Astrocyte (in vitro differentiated cells and primary cell): ENCODE data around the gene NOS1AP. TPM values are rescaled to one million over a fixed set of nuclear protein-coding genes. Genes with fewer than 3 reads are reported as not detected.

Source experiments
- DNase-seq: peaks from one replicate; pipeline ENCODE4 v3.0.0-alpha.2; 2010; ENCODE audit warnings: low read depth
- FAIRE-seq: peaks from 2 replicates; lab custom pipeline; 2011; peaks lifted over from hg19 to GRCh38; lab: Jason Lieb, UNC
- H2AFZ ChIP-seq: 2 replicates; pipeline ENCODE4 v1.6.0; 2012; ENCODE audit warnings: low read depth, low read length, inconsistent platforms
- H3K27ac ChIP-seq: 2 replicates; pipeline ENCODE4 v1.5.1; 2011; ENCODE audit warnings: low read depth, low read length, inconsistent platforms
- H3K27me3 ChIP-seq: 2 replicates; pipeline ENCODE4 v1.6.0; 2011; ENCODE audit warnings: low read length, inconsistent platforms; ENCODE audit not compliant: insufficient read depth
- H3K36me3 ChIP-seq: 2 replicates; pipeline ENCODE4 v1.5.1; 2011; ENCODE audit warnings: low read length, inconsistent platforms; ENCODE audit not compliant: insufficient read depth
- H3K4me1 ChIP-seq: 2 replicates; pipeline ENCODE4 v1.5.1; 2011; ENCODE audit warnings: low read length, inconsistent platforms; ENCODE audit not compliant: insufficient read depth
- H3K4me2 ChIP-seq: 2 replicates; pipeline ENCODE4 v1.6.0; 2012; ENCODE audit warnings: low read length, inconsistent platforms
- H3K4me3 ChIP-seq: 2 replicates; pipeline ENCODE4 v1.5.1; 2011; ENCODE audit warnings: low read depth, mild to moderate bottlenecking, low read length, inconsistent platforms; ENCODE audit not compliant: insufficient read depth
- H3K79me2 ChIP-seq: 2 replicates; pipeline ENCODE4 v1.6.0; 2012; ENCODE audit warnings: mild to moderate bottlenecking, low read length, inconsistent platforms; ENCODE audit not compliant: insufficient read depth
- H3K9ac ChIP-seq: 2 replicates; pipeline ENCODE4 v1.6.0; 2012; ENCODE audit warnings: mild to moderate bottlenecking, low read length, inconsistent platforms
- H3K9me3 ChIP-seq: 2 replicates; pipeline ENCODE4 v1.5.1; 2012; ENCODE audit warnings: low read depth, mild to moderate bottlenecking, low read length, inconsistent platforms; ENCODE audit not compliant: insufficient read depth
- H4K20me1 ChIP-seq: 2 replicates; pipeline ENCODE4 v1.6.0; 2012; ENCODE audit warnings: low read length, inconsistent platforms; ENCODE audit not compliant: insufficient read depth
- H3K27ac Mint-ChIP-seq: one replicate; pipeline ENCODE4 v1.8.0; 2021; ENCODE audit warnings: mild to moderate bottlenecking, mixed read lengths; ENCODE audit not compliant: unreplicated experiment
- H3K27me3 Mint-ChIP-seq: one replicate; pipeline ENCODE4 v1.8.0; 2021; ENCODE audit warnings: low read depth, mixed read lengths; ENCODE audit not compliant: unreplicated experiment
- H3K36me3 Mint-ChIP-seq: one replicate; pipeline ENCODE4 v1.8.0; 2021; ENCODE audit warnings: low read depth, mixed read lengths; ENCODE audit not compliant: unreplicated experiment
- H3K4me1 Mint-ChIP-seq: one replicate; pipeline ENCODE4 v1.8.0; 2021; ENCODE audit warnings: low read depth, mixed read lengths; ENCODE audit not compliant: unreplicated experiment
- H3K4me3 Mint-ChIP-seq: one replicate; pipeline ENCODE4 v1.8.0; 2021; ENCODE audit warnings: mild to moderate bottlenecking, moderate library complexity, mixed read lengths; ENCODE audit not compliant: unreplicated experiment
- H3K9me3 Mint-ChIP-seq: one replicate; pipeline ENCODE4 v1.8.0; 2021; ENCODE audit warnings: mild to moderate bottlenecking, mixed read lengths; ENCODE audit not compliant: unreplicated experiment
- CTCF ChIP-seq: IDR thresholded peaks from 2 replicates; pipeline ENCODE4 v1.5.1; 2011; ENCODE audit warnings: low read depth, mild to moderate bottlenecking, inconsistent platforms, low read length, moderate library complexity; ENCODE audit not compliant: insufficient read depth
- EZH2 ChIP-seq: IDR thresholded peaks from 2 replicates; pipeline ENCODE4 v1.6.1; 2012; ENCODE audit warnings: mild to moderate bottlenecking, low read length, inconsistent platforms; ENCODE audit not compliant: insufficient read depth
- total RNA-seq: library from RNA; stranded (reverse); gene quantifications from 2 replicates; pipeline ENCODE4 v1.2.1, GENCODE V29; 2021

Gene NOS1AP
- total RNA-seq, 1 donor from 2014 or later: 1.2 TPM

GRCh38 chr1:162137179-162137960 is 67.9 kb downstream of the NOS1AP start:
- Mint-ChIP-seq H3K4me1 (peaks cover 23% of the 10 kb centered on the region), H3K27ac (peak overlapping the region; percentile 66), H3K9me3 (peaks cover 2% of the 10 kb centered on the region), H3K36me3 (no peaks in the 10 kb centered on the region), H3K27me3 (no peaks in the 10 kb centered on the region), H3K4me3 (peak overlapping the region; percentile 8)
- H3K4me2 ChIP-seq: peak overlapping the region; percentile 63
- FAIRE-seq: no peak
- no peak overlapping the region for H3K9ac ChIP-seq
- no peaks in the 10 kb centered on the region for H4K20me1 ChIP-seq
- no peaks in the 10 kb centered on the region for H3K9me3 ChIP-seq
- peaks cover 28% of the 10 kb centered on the region for H3K4me1 ChIP-seq
- H3K36me3 ChIP-seq: no peaks in the 10 kb centered on the region
- peak overlapping the region; percentile 11 for H2AFZ ChIP-seq
- peak; percentile 27 for DNase-seq
- TF ChIP-seq EZH2 (no peak), CTCF (no peak)
- H3K79me2 ChIP-seq: no peaks in the 10 kb centered on the region
- peak overlapping the region; percentile 7 for H3K4me3 ChIP-seq
- no peaks in the 10 kb centered on the region for H3K27me3 ChIP-seq
- peak overlapping the region; percentile 35 for H3K27ac ChIP-seq

- no peak overlapping the region for H2AFZ ChIP-seq
- H3K4me2 ChIP-seq: no peak overlapping the region
- peaks cover 2% of the 10 kb centered on the region for H3K9me3 Mint-ChIP-seq
- no peaks in the 10 kb centered on the region for H3K27me3 Mint-ChIP-seq
- no peak for TF ChIP-seq CTCF
- no peak for TF ChIP-seq EZH2
- FAIRE-seq (no peak), DNase-seq (no peak)
- no peaks in the 10 kb centered on the region for H4K20me1 ChIP-seq
- H3K36me3 ChIP-seq: no peaks in the 10 kb centered on the region
- H3K79me2 ChIP-seq: no peaks in the 10 kb centered on the region
- peaks cover 23% of the 10 kb centered on the region for H3K4me1 Mint-ChIP-seq
- no peaks in the 10 kb centered on the region for H3K36me3 Mint-ChIP-seq
- no peak overlapping the region for H3K4me3 Mint-ChIP-seq
- H3K27ac ChIP-seq: no peak overlapping the region
- no peaks in the 10 kb centered on the region for H3K27me3 ChIP-seq
- H3K27ac Mint-ChIP-seq: no peak overlapping the region
- peaks cover 28% of the 10 kb centered on the region for H3K4me1 ChIP-seq
- H3K9me3 ChIP-seq: no peaks in the 10 kb centered on the region
- H3K9ac ChIP-seq: no peak overlapping the region
- no peak overlapping the region for H3K4me3 ChIP-seq
These were observed 68.6 kb downstream of the NOS1AP start for GRCh38 chr1:162138112-162138511.

GRCh38 chr1:162138599-162139181 is 69.2 kb downstream of the NOS1AP start:
- no peak overlapping the region for H3K4me3 ChIP-seq

More at GRCh38 chr1:162138599-162139181, 69.2 kb downstream of the NOS1AP start:
- no peak overlapping the region for H2AFZ ChIP-seq
- no peak for DNase-seq
- H3K27me3 ChIP-seq: no peaks in the 10 kb centered on the region
- H3K36me3 Mint-ChIP-seq: no peaks in the 10 kb centered on the region
- no peak overlapping the region for H3K27ac ChIP-seq
- no peaks in the 10 kb centered on the region for H3K36me3 ChIP-seq
- TF ChIP-seq CTCF (no peak), EZH2 (no peak)
- peaks cover 2% of the 10 kb centered on the region for H3K9me3 Mint-ChIP-seq
- no peaks in the 10 kb centered on the region for H3K9me3 ChIP-seq
- no peaks in the 10 kb centered on the region for H3K79me2 ChIP-seq
- no peak overlapping the region for H3K9ac ChIP-seq
- no peaks in the 10 kb centered on the region for H3K27me3 Mint-ChIP-seq
- H3K4me2 ChIP-seq: no peak overlapping the region
- H3K4me1 ChIP-seq: peaks cover 25% of the 10 kb centered on the region
- H3K27ac Mint-ChIP-seq: no peak overlapping the region
- H3K4me3 Mint-ChIP-seq: no peak overlapping the region
- peaks cover 23% of the 10 kb centered on the region for H3K4me1 Mint-ChIP-seq
- FAIRE-seq: no peak
- H4K20me1 ChIP-seq: no peaks in the 10 kb centered on the region
